ENCODE data around the gene CCDC102A.
"Not testable (repeated sequence)": the region's sequence is repeated elsewhere in the genome, so short reads cannot be mapped to it uniquely, and the experiment has no call there.

CCDC102A gene

GRCh38 chr16:57500578-57501111, 35.7 kb downstream of the CCDC102A start:
- peak; percentile 10 for DNase-seq (ENCODE audit: low spot score)

GRCh38 chr16:57499941-57500340, 36.4 kb downstream of the CCDC102A start:
- DNase-seq (ENCODE audit: low spot score): not testable (repeated sequence)

- no peak for DNase-seq (ENCODE audit: low spot score)
Observed at GRCh38 chr16:57498031-57498430, 38.3 kb downstream of the CCDC102A start.

GRCh38 chr16:57497121-57497520, 39.2 kb downstream of the CCDC102A start:
- DNase-seq (ENCODE audit: low spot score): no peak

- DNase-seq (ENCODE audit: low spot score): no peak
Observed at GRCh38 chr16:57493767-57494166, 42.6 kb downstream of the CCDC102A start.

- no peak for DNase-seq (ENCODE audit: low spot score)
Observed at GRCh38 chr16:57489229-57489628, 47.1 kb downstream of the CCDC102A start.

- peak; percentile 25 for DNase-seq (ENCODE audit: low spot score)
Observed at GRCh38 chr16:57486858-57487834, 49.2 kb downstream of the CCDC102A start.

GRCh38 chr16:57485916-57486857, 50.2 kb downstream of the CCDC102A start, which contains the start of gene DOK4:
Gene DOK4, minus strand, starts transcription at chr16:57486493. Its CDS starts 6,986 bp downstream, at chr16:57479507.
- peak; percentile 97 for DNase-seq (ENCODE audit: low spot score)

GRCh38 chr16:57485091-57485915, 51.1 kb downstream of the CCDC102A start:
- no peak for DNase-seq (ENCODE audit: low spot score)

GRCh38 chr16:57484515-57485005, 51.8 kb downstream of the CCDC102A start:
- DNase-seq (ENCODE audit: low spot score): no peak

- DNase-seq (ENCODE audit: low spot score): no peak
Observed at GRCh38 chr16:57483725-57484514, 52.5 kb downstream of the CCDC102A start.

- DNase-seq (ENCODE audit: low spot score): no peak
Observed at GRCh38 chr16:57482845-57483545, 53.4 kb downstream of the CCDC102A start.

- no peak for DNase-seq (ENCODE audit: low spot score)
Observed at GRCh38 chr16:57481421-57481820, 55.0 kb downstream of the CCDC102A start.

GRCh38 chr16:57480754-57481230, 55.6 kb downstream of the CCDC102A start:
- DNase-seq (ENCODE audit: low spot score): no peak

GRCh38 chr16:57479976-57480753, 56.2 kb downstream of the CCDC102A start:
- DNase-seq (ENCODE audit: low spot score): no peak

GRCh38 chr16:57479205-57479975, 57.0 kb downstream of the CCDC102A start:
- no peak for DNase-seq (ENCODE audit: low spot score)

- no peak for DNase-seq (ENCODE audit: low spot score)
Observed at GRCh38 chr16:57478396-57479204, 57.8 kb downstream of the CCDC102A start.
